ENCODE data around the gene CYTH4. TPM values are rescaled to one million over a fixed set of nuclear protein-coding genes. Genes with fewer than 3 reads are reported as not detected.
"Not testable (repeated sequence)": the region's sequence is repeated elsewhere in the genome, so short reads cannot be mapped to it uniquely, and the experiment has no call there.

The CYTH4 gene
- total and polyA plus RNA-seq, 3 experiments from 2014 or later, result 23.1 to 80.2 (median 24.7) TPM

- H3K27me3 ChIP-seq (ENCODE audit: insufficient read depth, low read length, poor library complexity, severe bottlenecking), result no peaks in the 10 kb centered on the region
- peak; percentile 77 to 93 (median 83) for DNase-seq
- no peaks in the 10 kb centered on the region for H3K9me3 Mint-ChIP-seq
- peaks cover 6 to 38% (median 8%) of the 10 kb centered on the region in 3 donors for H3K36me3 Mint-ChIP-seq
- H3K4me3 Mint-ChIP-seq, result peak within 1 kb of the TSS; percentile 88 to 98 (median 93)
- POLR2A ChIA-PET, result interaction anchor here (0.6 to 9.1 kb wide), 11 partner anchors 13 to 872 kb away, joined by 3 to 115 read pairs (median 3); no protein-coding TSS in a partner anchor
- H3K4me3 ChIP-seq (ENCODE audit: low read length), result peak within 1 kb of the TSS; percentile 100
- CTCF ChIA-PET, result interaction anchor here (1.0 to 13.1 kb wide), 15 partner anchors 10 to 318 kb away, joined by 3 to 233 read pairs (median 6); partner anchors contain the start of gene IL2RB
- H3K9me3 ChIP-seq (ENCODE audit: low read length), result no peaks in the 10 kb centered on the region
- H3K4me1 ChIP-seq (ENCODE audit: insufficient read depth, low read length), result peaks cover 48% of the 10 kb centered on the region
- H3K27ac ChIP-seq (ENCODE audit: low read depth, low read length), result peak within 1 kb of the TSS; percentile 91
- H3K27me3 Mint-ChIP-seq, result no peaks in the 10 kb centered on the region
- peaks cover 49 to 58% (median 50%) of the 10 kb centered on the region in 3 donors for H3K4me1 Mint-ChIP-seq
- peaks cover 15% of the 10 kb centered on the region for H3K36me3 ChIP-seq (ENCODE audit: insufficient read depth, low read length)
- H3K27ac Mint-ChIP-seq, result peak within 1 kb of the TSS; percentile 79 to 100 (median 98)
These were observed 38.0 kb upstream of the CYTH4 start, which contains the start of gene RAC2 for GRCh38 chr22:37244114-37244921. Gene RAC2, minus strand, starts transcription at chr22:37244269. Its CDS starts 121 bp downstream, at chr22:37244148.

GRCh38 chr22:37244922-37245722 is 37.2 kb upstream of the CYTH4 start:
- Mint-ChIP-seq H3K4me3 (peak overlapping the region; percentile 88 to 98 (median 93)), H3K27me3 (no peaks in the 10 kb centered on the region), H3K36me3 (peaks cover 6 to 31% (median 7%) of the 10 kb centered on the region in 3 donors), H3K4me1 (peaks cover 41 to 50% (median 42%) of the 10 kb centered on the region in 3 donors), H3K9me3 (no peaks in the 10 kb centered on the region), H3K27ac (peak overlapping the region; percentile 79 to 100 (median 98))
- peaks cover 40% of the 10 kb centered on the region for H3K4me1 ChIP-seq (ENCODE audit: insufficient read depth, low read length)
- peak in 1 of 5 donors; percentile 31 for DNase-seq
- peaks cover 8% of the 10 kb centered on the region for H3K36me3 ChIP-seq (ENCODE audit: insufficient read depth, low read length)
- no peak overlapping the region for H3K27ac ChIP-seq (ENCODE audit: low read depth, low read length)
- POLR2A ChIA-PET, result interaction anchor here (0.9 to 9.1 kb wide), 7 partner anchors 14 to 45 kb away, joined by 3 to 115 read pairs (median 9); no protein-coding TSS in a partner anchor
- no peaks in the 10 kb centered on the region for H3K27me3 ChIP-seq (ENCODE audit: insufficient read depth, low read length, poor library complexity, severe bottlenecking)
- no peaks in the 10 kb centered on the region for H3K9me3 ChIP-seq (ENCODE audit: low read length)
- CTCF ChIA-PET, result interaction anchor here (1.1 to 13.1 kb wide), 13 partner anchors 11 to 184 kb away, joined by 3 to 233 read pairs (median 6); partner anchors contain the start of gene IL2RB
- peak overlapping the region; percentile 100 for H3K4me3 ChIP-seq (ENCODE audit: low read length)

- CTCF ChIA-PET, result interaction anchor here (1.2 to 13.1 kb wide), 6 partner anchors 16 to 62 kb away, joined by 3 to 233 read pairs (median 14); no protein-coding TSS in a partner anchor
- no peaks in the 10 kb centered on the region for H3K9me3 Mint-ChIP-seq
- POLR2A ChIA-PET, result interaction anchor here (1.4 to 9.1 kb wide), 2 partner anchors 15 to 23 kb away, joined by 4 to 115 read pairs; no protein-coding TSS in a partner anchor
- H3K27ac Mint-ChIP-seq, result peak overlapping the region in 4 of 8 donors; percentile 77 to 100 (median 94)
- H3K36me3 Mint-ChIP-seq, result peaks cover 0 to 25% (median under 1%) of the 10 kb centered on the region in 3 donors
- H3K4me3 ChIP-seq (ENCODE audit: low read length), result no peak overlapping the region
- H3K4me1 Mint-ChIP-seq, result peaks cover 35 to 44% (median 35%) of the 10 kb centered on the region in 3 donors
- peaks cover 1% of the 10 kb centered on the region for H3K36me3 ChIP-seq (ENCODE audit: insufficient read depth, low read length)
- no peaks in the 10 kb centered on the region for H3K27me3 ChIP-seq (ENCODE audit: insufficient read depth, low read length, poor library complexity, severe bottlenecking)
- H3K27me3 Mint-ChIP-seq, result no peaks in the 10 kb centered on the region
- H3K27ac ChIP-seq (ENCODE audit: low read depth, low read length), result no peak overlapping the region
- H3K4me1 ChIP-seq (ENCODE audit: insufficient read depth, low read length), result peaks cover 34% of the 10 kb centered on the region
- H3K9me3 ChIP-seq (ENCODE audit: low read length), result no peaks in the 10 kb centered on the region
- DNase-seq, result no peak
- H3K4me3 Mint-ChIP-seq, result peak overlapping the region in 2 of 7 donors; percentile 95 to 98
These were observed 36.6 kb upstream of the CYTH4 start for GRCh38 chr22:37245740-37246139.

GRCh38 chr22:37248251-37248650 is 34.1 kb upstream of the CYTH4 start:
- ChIA-PET POLR2A (interaction anchor here (0.6 to 1.4 kb wide), 2 partner anchors 17 to 59 kb away, joined by 3 read pairs; no protein-coding TSS in a partner anchor), CTCF (interaction anchor here (1.8 to 13.1 kb wide), 2 partner anchors 10 to 13 kb away, joined by 5 to 233 read pairs; no protein-coding TSS in a partner anchor)
- H3K9me3 Mint-ChIP-seq, result no peaks in the 10 kb centered on the region
- Histone ChIP-seq H3K4me1 (ENCODE audit: insufficient read depth, low read length) (peaks cover 18% of the 10 kb centered on the region), H3K27ac (ENCODE audit: low read depth, low read length) (no peak overlapping the region), H3K27me3 (ENCODE audit: insufficient read depth, low read length, poor library complexity, severe bottlenecking) (no peaks in the 10 kb centered on the region), H3K4me3 (ENCODE audit: low read length) (no peak overlapping the region), H3K36me3 (ENCODE audit: insufficient read depth, low read length) (no peaks in the 10 kb centered on the region), H3K9me3 (ENCODE audit: low read length) (no peaks in the 10 kb centered on the region)
- peaks cover 0 to 2% of the 10 kb centered on the region in 2 donors for H3K27me3 Mint-ChIP-seq
- H3K4me3 Mint-ChIP-seq, result peak overlapping the region in 1 of 7 donors; percentile 69
- DNase-seq, result no peak
- peak overlapping the region in 1 of 8 donors; percentile 48 for H3K27ac Mint-ChIP-seq
- H3K36me3 Mint-ChIP-seq, result peaks cover 0 to 7% (median 0%) of the 10 kb centered on the region in 3 donors
- peaks cover 16 to 23% (median 18%) of the 10 kb centered on the region in 3 donors for H3K4me1 Mint-ChIP-seq

- Mint-ChIP-seq H3K27me3 (peaks cover 2% of the 10 kb centered on the region in 2 donors), H3K4me3 (peak overlapping the region in 1 of 7 donors; percentile 38), H3K4me1 (peaks cover 8 to 12% (median 11%) of the 10 kb centered on the region in 3 donors), H3K27ac (no peak overlapping the region), H3K9me3 (no peaks in the 10 kb centered on the region), H3K36me3 (no peaks in the 10 kb centered on the region)
- Histone ChIP-seq H3K9me3 (ENCODE audit: low read length) (no peaks in the 10 kb centered on the region), H3K4me1 (ENCODE audit: insufficient read depth, low read length) (peaks cover 9% of the 10 kb centered on the region), H3K36me3 (ENCODE audit: insufficient read depth, low read length) (no peaks in the 10 kb centered on the region), H3K4me3 (ENCODE audit: low read length) (no peak overlapping the region), H3K27ac (ENCODE audit: low read depth, low read length) (no peak overlapping the region), H3K27me3 (ENCODE audit: insufficient read depth, low read length, poor library complexity, severe bottlenecking) (no peaks in the 10 kb centered on the region)
- DNase-seq, result no peak
- ChIA-PET CTCF (interaction anchor here (1.2 to 2.9 kb wide), 2 partner anchors 11 to 12 kb away, joined by 3 to 14 read pairs; no protein-coding TSS in a partner anchor), POLR2A (no interaction called here)
These were observed 32.3 kb upstream of the CYTH4 start for GRCh38 chr22:37249986-37250385.

- DNase-seq; H3K9me3 ChIP-seq (ENCODE audit: low read length); H3K27ac ChIP-seq (ENCODE audit: low read depth, low read length); H3K36me3 Mint-ChIP-seq; H3K36me3 ChIP-seq (ENCODE audit: insufficient read depth, low read length); H3K27me3 ChIP-seq (ENCODE audit: insufficient read depth, low read length, poor library complexity, severe bottlenecking); H3K9me3 Mint-ChIP-seq; H3K4me1 Mint-ChIP-seq; H3K27ac Mint-ChIP-seq; H3K27me3 Mint-ChIP-seq; H3K4me3 Mint-ChIP-seq; H3K4me1 ChIP-seq (ENCODE audit: insufficient read depth, low read length); H3K4me3 ChIP-seq (ENCODE audit: low read length): not testable (repeated sequence)
- POLR2A ChIA-PET, result interaction anchor here (0.7 kb wide), 1 partner anchor 13 kb away, joined by 7 read pairs; no protein-coding TSS in a partner anchor
- CTCF ChIA-PET, result interaction anchor here (0.7 to 2.9 kb wide), 3 partner anchors 9 to 62 kb away, joined by 4 to 14 read pairs (median 4); no protein-coding TSS in a partner anchor
These were observed 30.5 kb upstream of the CYTH4 start for GRCh38 chr22:37251836-37252235.

GRCh38 chr22:37253126-37253660 is 29.1 kb upstream of the CYTH4 start:
- no peak for DNase-seq
- Histone ChIP-seq H3K9me3 (ENCODE audit: low read length) (no peaks in the 10 kb centered on the region), H3K36me3 (ENCODE audit: insufficient read depth, low read length) (no peaks in the 10 kb centered on the region), H3K4me1 (ENCODE audit: insufficient read depth, low read length) (no peaks in the 10 kb centered on the region), H3K27me3 (ENCODE audit: insufficient read depth, low read length, poor library complexity, severe bottlenecking) (no peaks in the 10 kb centered on the region), H3K4me3 (ENCODE audit: low read length) (no peak overlapping the region), H3K27ac (ENCODE audit: low read depth, low read length) (no peak overlapping the region)
- Mint-ChIP-seq H3K36me3 (no peaks in the 10 kb centered on the region), H3K4me1 (peaks cover 0 to 3% (median 3%) of the 10 kb centered on the region in 3 donors), H3K27ac (peak overlapping the region in 1 of 8 donors; percentile 95), H3K4me3 (no peak overlapping the region), H3K9me3 (no peaks in the 10 kb centered on the region), H3K27me3 (peaks cover 3 to 5% of the 10 kb centered on the region in 2 donors)
- ChIA-PET POLR2A (no interaction called here), CTCF (interaction anchor here (1.2 kb wide), 1 partner anchor 11 kb away, joined by 4 read pairs; no protein-coding TSS in a partner anchor)
